Peyer's patch (tissue), 4 donors: ENCODE results near the gene CELSR2. TPM values are rescaled to one million over a fixed set of nuclear protein-coding genes. Genes with fewer than 3 reads are reported as not detected.
A peak's percentile ranks its signal among the peaks of the same experiment; 100 is the strongest.
"Not testable (repeated sequence)": the region's sequence is repeated elsewhere in the genome, so short reads cannot be mapped to it uniquely, and the experiment has no call there.

ENCODE experiments used
- DNase-seq, 3 donors: peaks; one replicate each; pipeline ENCODE4 v3.0.0-alpha.2; 2017 to 2019
- H3K27ac ChIP-seq, 4 donors: fragments of 200-600 bp; sonication (generic); one replicate each; pipeline ENCODE4 v1.5.1; 2016 to 2019
- H3K27me3 ChIP-seq, 2 donors: fragments of 200-600 bp; sonication (generic); one replicate each; pipeline ENCODE4 v1.5.1; 2019
- H3K36me3 ChIP-seq, 3 donors: fragments of 200-600 bp; sonication (generic); one replicate each; pipeline ENCODE4 v1.5.1; 2016 to 2019
- H3K4me1 ChIP-seq, 4 donors: fragments of 200-600 bp; sonication (generic); one replicate each; pipeline ENCODE4 v1.5.1; 2016 to 2019
- H3K4me3 ChIP-seq, 4 donors: fragments of 200-600 bp; sonication (generic); 1 replicate in 3 of 4; 2 replicates in 1 of 4; pipeline ENCODE4 v1.5.1; 2016 to 2019; ENCODE audit warnings: mild to moderate bottlenecking in 1 of 4
- H3K9me3 ChIP-seq, 4 donors: fragments of 200-600 bp; sonication (generic); one replicate each; pipeline ENCODE4 v1.5.1; 2016 to 2019; ENCODE audit warnings: mild to moderate bottlenecking in 1 of 4
- CTCF ChIP-seq, 6 experiments: fragments of 450-650 bp in 4 of 6; fragments of 200-600 bp in 2 of 6; sonication (generic) in 1 of 6; IDR thresholded peaks; one replicate each; pipeline ENCODE4 v1.5.1; 2017 to 2019; ENCODE audit warnings: antibody characterized with exemption in 6 of 6, mild to moderate bottlenecking in 3 of 6, moderate library complexity in 1 of 6
- POLR2A ChIP-seq, 2 donors: fragments of 450-650 bp; IDR thresholded peaks; one replicate each; pipeline ENCODE4 v1.5.1; 2017; ENCODE audit warnings: antibody characterized with exemption in 2 of 2, mild to moderate bottlenecking in 2 of 2, moderate library complexity in 2 of 2
- total RNA-seq, 4 donors: library from RNA; depleted of rRNA; stranded (reverse); fragments of >200 nt; gene quantifications; one replicate each; pipeline ENCODE4 v1.1.0, GENCODE V29; 2016

CELSR2 gene
- total RNA-seq, 4 donors from 2014 or later: 2.6 to 6.4 (median 4.6) TPM

DNA sequence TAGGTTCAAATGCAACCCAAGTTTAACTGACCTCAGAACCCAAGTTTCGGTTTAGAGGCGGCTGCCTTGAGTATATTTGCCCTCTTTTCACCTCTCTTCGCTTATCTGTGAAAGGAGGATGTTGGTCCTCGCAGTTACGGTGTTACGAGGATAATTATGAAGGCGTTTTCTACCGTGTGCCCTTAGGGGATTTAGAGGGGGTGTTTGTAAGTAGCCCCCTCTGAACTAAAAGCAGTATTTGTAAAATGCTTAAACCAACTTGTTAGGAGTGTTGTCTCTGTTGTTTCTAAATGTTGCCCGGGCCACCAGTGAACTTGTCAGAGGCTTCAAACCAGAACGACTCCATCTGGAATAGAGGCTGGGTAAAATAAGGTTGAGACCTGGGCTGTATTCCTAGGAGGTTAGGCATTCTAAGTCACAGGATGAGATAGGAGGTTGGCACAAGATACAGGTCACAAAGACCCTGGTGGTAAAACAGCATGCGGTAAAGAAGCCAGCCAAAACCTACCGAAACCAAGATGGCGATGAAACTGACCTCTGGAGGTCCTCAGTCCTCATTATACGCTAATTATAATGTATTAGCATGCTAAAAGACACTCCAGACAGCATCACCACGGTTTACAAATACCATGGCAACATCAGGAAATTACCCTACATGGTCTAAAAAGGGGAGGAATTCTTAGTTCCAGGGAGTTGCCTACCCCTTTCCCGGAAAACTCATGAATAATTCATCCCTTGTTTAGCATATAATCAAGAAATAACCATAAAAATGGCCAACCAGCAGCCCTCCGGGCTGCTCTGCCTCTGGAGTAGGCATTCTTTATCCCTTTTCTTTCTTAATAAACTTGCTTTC lies 34.6 kb downstream of the CELSR2 start:
- no peak for TF ChIP-seq POLR2A (IDR thresholded peaks at IDR 0.05)
- TF ChIP-seq CTCF (IDR thresholded peaks at IDR 0.05): no peak
- no peaks in the 10 kb centered on the region for H3K27me3 ChIP-seq
- no peak for DNase-seq
- peaks cover 0 to 13% (median 4%) of the 10 kb centered on the region in 4 donors for H3K4me1 ChIP-seq
- peak overlapping the region; percentile 59 to 75 (median 61) for H3K4me3 ChIP-seq
- peak overlapping the region; percentile 73 to 85 (median 84) for H3K27ac ChIP-seq
- no peaks in the 10 kb centered on the region for H3K36me3 ChIP-seq
- no peaks in the 10 kb centered on the region for H3K9me3 ChIP-seq

GRCh38 chr1:109286762-109287161 lies 37.4 kb downstream of the CELSR2 start:
- H3K9me3 ChIP-seq, H3K27ac ChIP-seq, H3K27me3 ChIP-seq, H3K4me3 ChIP-seq, DNase-seq, H3K36me3 ChIP-seq: not testable (repeated sequence)
- H3K4me1 ChIP-seq: peaks cover 0 to 11% (median 4%) of the 10 kb centered on the region in 4 donors

- Histone ChIP-seq H3K27me3 (no peaks in the 10 kb centered on the region), H3K9me3 (no peaks in the 10 kb centered on the region), H3K36me3 (no peaks in the 10 kb centered on the region), H3K4me3 (no peak overlapping the region), H3K4me1 (no peaks in the 10 kb centered on the region), H3K27ac (no peak overlapping the region)
- DNase-seq: no peak
- TF ChIP-seq POLR2A (IDR thresholded peaks at IDR 0.05) (no peak), CTCF (IDR thresholded peaks at IDR 0.05) (no peak)
These were observed 40.8 kb downstream of the CELSR2 start for GRCh38 chr1:109290137-109290536.

DNA sequence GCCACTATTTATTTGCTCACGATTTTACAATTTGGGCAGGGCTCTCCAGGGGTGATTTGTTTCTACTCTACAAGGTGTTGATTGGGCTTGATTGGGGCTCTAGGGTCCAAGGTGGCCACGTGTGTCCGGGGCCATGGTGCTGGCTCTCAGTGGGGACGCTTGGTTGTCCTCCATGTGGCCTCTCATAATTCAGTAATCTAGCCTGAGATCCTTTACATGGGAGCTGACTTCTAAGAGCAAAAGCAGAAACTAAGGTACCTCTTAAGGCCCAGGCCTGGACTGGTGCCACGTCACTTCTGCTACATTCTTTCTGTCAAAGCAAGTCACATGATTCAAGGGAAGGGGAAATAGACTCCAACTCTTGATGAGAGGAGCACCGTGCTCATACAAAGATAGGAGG lies 41.7 kb downstream of the CELSR2 start:
- no peak for DNase-seq
- no peaks in the 10 kb centered on the region for H3K27me3 ChIP-seq
- H3K4me3 ChIP-seq: no peak overlapping the region

GRCh38 chr1:109292364-109292763 lies 43.0 kb downstream of the CELSR2 start:
- H3K9me3 ChIP-seq: no peaks in the 10 kb centered on the region
- no peaks in the 10 kb centered on the region for H3K36me3 ChIP-seq
- no peak overlapping the region for H3K4me3 ChIP-seq
- no peak overlapping the region for H3K27ac ChIP-seq
- no peaks in the 10 kb centered on the region for H3K27me3 ChIP-seq
- TF ChIP-seq CTCF (IDR thresholded peaks at IDR 0.05): no peak
- no peak for TF ChIP-seq POLR2A (IDR thresholded peaks at IDR 0.05)
- no peak for DNase-seq
- no peaks in the 10 kb centered on the region for H3K4me1 ChIP-seq

More for the DNA sequence above, 41.7 kb downstream of the CELSR2 start:
- Histone ChIP-seq H3K4me1 (no peaks in the 10 kb centered on the region), H3K27ac (no peak overlapping the region), H3K9me3 (no peaks in the 10 kb centered on the region), H3K36me3 (no peaks in the 10 kb centered on the region)
- TF ChIP-seq CTCF (IDR thresholded peaks at IDR 0.05) (no peak), POLR2A (IDR thresholded peaks at IDR 0.05) (no peak)

DNA sequence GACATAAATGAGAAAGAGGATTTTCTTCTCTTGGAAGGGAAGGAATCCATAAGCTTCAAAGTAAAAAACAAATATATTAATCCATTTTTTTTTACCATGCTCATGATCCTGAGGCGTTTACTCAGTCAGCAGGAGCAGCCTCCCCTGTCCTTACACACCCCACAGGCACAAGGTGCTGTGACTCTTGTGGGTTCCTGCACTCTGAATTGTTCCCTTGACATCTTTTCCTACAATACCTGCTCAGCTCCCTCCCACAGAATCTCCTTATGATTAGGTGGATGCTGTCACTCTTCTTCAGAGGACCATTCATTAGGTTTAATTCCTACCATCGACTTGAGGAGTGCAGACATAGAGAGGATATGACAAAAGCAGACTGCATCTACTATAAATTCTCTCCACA lies 43.7 kb downstream of the CELSR2 start:
- no peaks in the 10 kb centered on the region for H3K9me3 ChIP-seq
- H3K27ac ChIP-seq: no peak overlapping the region
- no peak for TF ChIP-seq CTCF (IDR thresholded peaks at IDR 0.05)
- no peak for TF ChIP-seq POLR2A (IDR thresholded peaks at IDR 0.05)
- H3K4me1 ChIP-seq: no peaks in the 10 kb centered on the region
- H3K27me3 ChIP-seq: no peaks in the 10 kb centered on the region
- no peaks in the 10 kb centered on the region for H3K36me3 ChIP-seq
- no peak overlapping the region for H3K4me3 ChIP-seq
- DNase-seq: no peak
